Karpas-422 (cell line): ENCODE data around the gene TECPR1. TPM values are rescaled to one million over a fixed set of nuclear protein-coding genes. Genes with fewer than 3 reads are reported as not detected.

ENCODE experiments used
- DNase-seq: peaks from one replicate; pipeline ENCODE4 v3.0.0-alpha.2; 2015
- H2AFZ ChIP-seq: fragments of 200-600 bp; sonication (generic); 2 replicates; pipeline ENCODE4 v1.6.1; 2014; ENCODE audit warnings: antibody characterized with exemption, low read length, mixed read lengths
- H3K27ac ChIP-seq: fragments of 200-600 bp; sonication (generic); 2 replicates; pipeline ENCODE4 v1.5.1; 2014; ENCODE audit warnings: mild to moderate bottlenecking, low read length, moderate library complexity
- H3K27me3 ChIP-seq: fragments of 200-600 bp; sonication (generic); 2 replicates; pipeline ENCODE4 v1.6.1; 2014; ENCODE audit warnings: low read length, mixed read lengths
- H3K36me3 ChIP-seq: fragments of 200-600 bp; sonication (generic); 2 replicates; pipeline ENCODE4 v1.6.1; 2014; ENCODE audit warnings: low read length, mixed read lengths; ENCODE audit not compliant: insufficient read depth
- H3K4me1 ChIP-seq: fragments of 200-600 bp; sonication (generic); 2 replicates; pipeline ENCODE4 v1.6.1; 2014; ENCODE audit warnings: mild to moderate bottlenecking, low read length, mixed read lengths
- H3K4me2 ChIP-seq: fragments of 200-600 bp; sonication (generic); 2 replicates; pipeline ENCODE4 v1.6.1; 2014; ENCODE audit warnings: low read length, low read depth, mild to moderate bottlenecking; ENCODE audit not compliant: poor library complexity, severe bottlenecking
- H3K4me3 ChIP-seq: fragments of 200-600 bp; sonication (generic); 2 replicates; pipeline ENCODE4 v1.5.1; 2014; ENCODE audit warnings: mild to moderate bottlenecking, antibody characterized with exemption, low read length, mixed read lengths
- H3K79me2 ChIP-seq: fragments of 200-600 bp; sonication (generic); 2 replicates; pipeline ENCODE4 v1.6.1; 2014; ENCODE audit warnings: mild to moderate bottlenecking, low read length, mixed read lengths
- H3K9ac ChIP-seq: fragments of 200-600 bp; sonication (generic); 2 replicates; pipeline ENCODE4 v1.6.0; 2014; ENCODE audit warnings: low read length
- H3K9me2 ChIP-seq: fragments of 200-600 bp; sonication (generic), shearing (Covaris generic); replicated peaks from 2 replicates; pipeline ENCODE4 v1.6.0; 2014; ENCODE audit warnings: mild to moderate bottlenecking, low read length, moderate library complexity; ENCODE audit not compliant: insufficient read depth
- H3K9me3 ChIP-seq: fragments of 300-700, 200-600 bp; sonication (generic); 2 replicates; pipeline ENCODE4 v1.6.1; 2014; ENCODE audit warnings: low read length, mixed read lengths
- H4K20me1 ChIP-seq: fragments of 200-600 bp; sonication (generic); 2 replicates; pipeline ENCODE4 v1.6.1; 2014; ENCODE audit warnings: mild to moderate bottlenecking, antibody characterized with exemption, low read length, low read depth; ENCODE audit not compliant: insufficient read depth
- total RNA-seq: library from RNA; depleted of rRNA; stranded (reverse); fragments of >200 nt; shearing (Covaris generic); gene quantifications from 2 replicates; pipeline ENCODE4 v1.2.3, GENCODE V29; 2014; ENCODE audit warnings: low replicate concordance

The TECPR1 gene
- total RNA-seq, 1 experiment from 2014 or later: 30.7 TPM

GRCh38 chr7:98202367-98203195, 49.5 kb downstream of the TECPR1 start:
- Histone ChIP-seq H2AFZ (no peak overlapping the region), H4K20me1 (peaks cover 59% of the 10 kb centered on the region), H3K4me2 (peak overlapping the region; percentile 75), H3K36me3 (no peaks in the 10 kb centered on the region), H3K4me3 (peak overlapping the region; percentile 42), H3K27me3 (no peaks in the 10 kb centered on the region; the same call in 1 of the 2 replicates), H3K27ac (peak overlapping the region; percentile 25; the same call in 1 of the 2 replicates), H3K79me2 (no peaks in the 10 kb centered on the region), H3K9me3 (no peaks in the 10 kb centered on the region), H3K9ac (peak overlapping the region; percentile 49), H3K4me1 (peaks cover 47% of the 10 kb centered on the region), H3K9me2 (no peaks in the 10 kb centered on the region)
- peak; percentile 93 for DNase-seq

GRCh38 chr7:98200364-98200763, 51.7 kb downstream of the TECPR1 start:
- Histone ChIP-seq H3K4me1 (peaks cover 47% of the 10 kb centered on the region), H3K36me3 (no peaks in the 10 kb centered on the region), H4K20me1 (peaks cover 73% of the 10 kb centered on the region), H2AFZ (no peak overlapping the region), H3K27me3 (no peaks in the 10 kb centered on the region; the same call in 1 of the 2 replicates), H3K9ac (no peak overlapping the region), H3K9me3 (no peaks in the 10 kb centered on the region), H3K4me3 (peak overlapping the region; percentile 33; the same call in 1 of the 2 replicates), H3K9me2 (no peaks in the 10 kb centered on the region), H3K4me2 (peak overlapping the region; percentile 73), H3K27ac (peak overlapping the region; percentile 59; the same call in 1 of the 2 replicates), H3K79me2 (no peaks in the 10 kb centered on the region)
- peak; percentile 89 for DNase-seq

DNA sequence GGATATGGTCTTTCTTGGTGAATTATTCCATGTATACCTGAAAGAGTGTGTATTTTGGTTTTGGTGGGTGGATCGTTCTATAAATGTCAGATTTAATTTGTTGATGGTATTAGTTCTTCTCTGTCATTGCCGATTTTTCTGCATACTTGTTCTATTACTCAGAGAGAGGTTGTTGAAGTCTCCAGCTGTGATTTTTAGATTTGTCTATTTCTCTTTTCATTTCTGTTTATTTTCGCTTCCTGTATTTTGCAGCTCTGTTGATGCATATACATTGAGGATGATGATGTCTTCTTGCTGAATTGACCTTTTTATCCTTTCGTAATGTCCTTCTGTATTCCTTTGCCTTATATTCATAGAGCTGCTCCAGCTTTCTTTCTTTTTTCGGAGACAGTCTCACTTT, 52.9 kb downstream of the TECPR1 start:
- Histone ChIP-seq H3K79me2 (no peaks in the 10 kb centered on the region), H3K9me3 (no peaks in the 10 kb centered on the region), H3K9me2 (no peaks in the 10 kb centered on the region), H3K9ac (no peak overlapping the region), H3K4me2 (no peak overlapping the region), H3K27ac (no peak overlapping the region), H3K4me1 (peaks cover 47% of the 10 kb centered on the region), H4K20me1 (peaks cover 82% of the 10 kb centered on the region), H3K36me3 (no peaks in the 10 kb centered on the region), H3K27me3 (no peaks in the 10 kb centered on the region; the same call in 1 of the 2 replicates), H3K4me3 (no peak overlapping the region), H2AFZ (no peak overlapping the region)
- DNase-seq: no peak

- Histone ChIP-seq H3K4me2 (no peak overlapping the region), H3K27ac (no peak overlapping the region), H2AFZ (no peak overlapping the region), H3K79me2 (no peaks in the 10 kb centered on the region), H3K27me3 (no peaks in the 10 kb centered on the region; the same call in 1 of the 2 replicates), H3K9ac (no peak overlapping the region), H3K9me3 (no peaks in the 10 kb centered on the region), H4K20me1 (peaks cover 74% of the 10 kb centered on the region), H3K36me3 (no peaks in the 10 kb centered on the region), H3K9me2 (no peaks in the 10 kb centered on the region), H3K4me3 (no peak overlapping the region), H3K4me1 (peaks cover 31% of the 10 kb centered on the region)
- DNase-seq: no peak
These were observed 55.1 kb downstream of the TECPR1 start for GRCh38 chr7:98196706-98197605.

DNA sequence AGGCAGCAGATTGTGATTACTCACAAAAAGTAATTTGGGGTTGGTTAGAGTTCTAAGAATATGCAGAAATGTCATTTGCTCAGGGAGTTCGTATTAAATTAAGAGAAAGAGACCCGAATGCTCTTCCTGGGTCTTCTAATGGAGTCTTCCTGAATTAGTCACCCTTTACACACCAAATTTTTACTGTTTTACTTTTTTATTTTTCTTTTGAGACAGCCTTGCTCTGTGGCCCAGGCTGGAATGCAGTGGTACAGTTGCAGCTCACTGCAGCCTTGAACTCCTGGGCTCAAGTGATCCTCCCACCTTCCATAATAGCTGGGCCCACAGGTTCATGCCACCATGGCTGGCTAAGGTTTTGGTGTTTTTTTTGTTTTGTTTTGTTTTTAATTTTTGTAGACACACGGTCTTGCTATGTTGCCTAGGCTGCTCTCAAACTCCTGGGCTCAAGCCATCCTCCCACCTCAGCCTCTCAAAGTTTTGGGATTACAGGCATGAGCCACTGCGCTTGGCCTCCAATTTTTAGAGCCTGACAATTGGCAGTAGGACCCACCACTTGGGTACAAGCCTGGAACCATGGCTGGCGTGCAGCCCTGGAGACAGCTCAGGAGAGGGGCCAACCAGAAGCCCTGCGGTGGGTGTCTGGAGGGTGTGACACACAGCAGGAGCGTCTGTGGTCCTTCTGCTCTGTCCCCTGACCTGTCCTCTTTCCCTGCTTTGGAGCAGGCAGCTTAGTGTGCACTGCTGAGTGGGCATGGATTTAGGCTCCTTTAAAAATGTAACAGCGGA, 57.2 kb downstream of the TECPR1 start:
- H3K4me3 ChIP-seq: no peak overlapping the region
- H4K20me1 ChIP-seq: peaks cover 57% of the 10 kb centered on the region
- no peaks in the 10 kb centered on the region for H3K9me3 ChIP-seq
- no peak overlapping the region for H3K27ac ChIP-seq
- H3K9ac ChIP-seq: no peak overlapping the region
- H3K4me2 ChIP-seq: no peak overlapping the region
- H3K9me2 ChIP-seq: no peaks in the 10 kb centered on the region
- H3K27me3 ChIP-seq: no peaks in the 10 kb centered on the region; the same call in 1 of the 2 replicates
- no peak overlapping the region for H2AFZ ChIP-seq
- no peaks in the 10 kb centered on the region for H3K79me2 ChIP-seq
- H3K4me1 ChIP-seq: peaks cover 10% of the 10 kb centered on the region
- H3K36me3 ChIP-seq: no peaks in the 10 kb centered on the region
- DNase-seq: no peak

DNA sequence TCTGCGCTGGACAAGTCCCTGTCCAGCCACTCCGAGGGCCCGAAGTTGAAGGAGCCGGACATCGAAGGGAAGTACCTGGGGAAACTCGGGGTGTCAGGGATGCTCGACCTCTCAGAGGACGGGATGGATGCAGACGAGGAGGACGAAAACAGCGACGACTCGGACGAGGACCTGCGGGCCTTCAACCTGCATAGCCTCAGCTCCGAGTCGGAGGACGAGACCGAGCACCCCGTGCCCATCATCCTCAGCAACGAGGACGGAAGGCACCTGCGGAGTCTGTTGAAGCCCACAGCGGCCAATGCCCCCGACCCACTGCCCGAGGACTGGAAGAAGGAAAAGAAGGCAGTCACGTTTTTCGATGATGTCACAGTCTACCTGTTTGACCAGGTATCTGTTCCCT, 57.8 kb downstream of the TECPR1 start:
- no peak for DNase-seq
- Histone ChIP-seq H3K4me1 (peaks cover 4% of the 10 kb centered on the region), H3K4me3 (no peak overlapping the region), H3K4me2 (no peak overlapping the region), H3K9ac (no peak overlapping the region), H2AFZ (no peak overlapping the region), H4K20me1 (peaks cover 51% of the 10 kb centered on the region), H3K27ac (no peak overlapping the region), H3K79me2 (no peaks in the 10 kb centered on the region), H3K27me3 (no peaks in the 10 kb centered on the region; the same call in 1 of the 2 replicates), H3K36me3 (no peaks in the 10 kb centered on the region; the same call in 1 of the 2 replicates), H3K9me2 (no peaks in the 10 kb centered on the region), H3K9me3 (no peaks in the 10 kb centered on the region)

DNA sequence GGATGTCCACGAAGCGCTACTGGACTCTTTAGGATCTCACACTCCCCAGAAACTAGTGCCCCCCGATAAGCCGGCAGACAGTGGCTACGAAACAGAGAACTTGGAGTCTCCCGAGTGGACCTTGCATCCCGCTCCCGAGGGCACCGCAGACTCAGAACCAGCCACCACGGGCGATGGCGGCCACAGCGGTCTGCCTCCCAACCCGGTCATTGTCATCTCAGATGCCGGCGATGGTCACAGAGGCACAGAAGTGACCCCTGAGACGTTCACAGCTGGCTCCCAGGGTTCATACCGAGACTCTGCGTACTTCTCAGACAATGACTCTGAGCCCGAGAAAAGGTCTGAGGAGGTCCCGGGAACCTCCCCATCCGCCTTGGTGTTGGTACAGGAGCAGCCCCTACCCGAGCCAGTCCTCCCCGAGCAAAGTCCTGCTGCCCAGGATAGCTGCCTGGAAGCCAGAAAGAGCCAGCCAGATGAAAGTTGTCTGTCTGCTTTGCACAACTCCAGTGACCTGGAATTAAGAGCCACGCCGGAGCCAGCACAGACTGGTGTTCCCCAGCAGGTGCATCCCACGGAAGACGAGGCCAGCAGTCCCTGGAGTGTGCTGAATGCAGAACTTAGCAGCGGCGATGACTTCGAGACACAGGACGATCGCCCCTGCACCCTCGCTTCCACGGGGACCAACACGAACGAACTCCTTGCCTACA, 58.4 kb downstream of the TECPR1 start:
- no peaks in the 10 kb centered on the region for H3K4me1 ChIP-seq
- H3K4me2 ChIP-seq: no peak overlapping the region
- H2AFZ ChIP-seq: no peak overlapping the region
- H3K79me2 ChIP-seq: no peaks in the 10 kb centered on the region
- H3K36me3 ChIP-seq: no peaks in the 10 kb centered on the region; the same call in 1 of the 2 replicates
- H3K9me3 ChIP-seq: no peaks in the 10 kb centered on the region
- no peak overlapping the region for H3K27ac ChIP-seq
- no peaks in the 10 kb centered on the region for H3K9me2 ChIP-seq
- H3K9ac ChIP-seq: no peak overlapping the region
- no peaks in the 10 kb centered on the region; the same call in 1 of the 2 replicates for H3K27me3 ChIP-seq
- H3K4me3 ChIP-seq: no peak overlapping the region
- no peak for DNase-seq
- peaks cover 48% of the 10 kb centered on the region for H4K20me1 ChIP-seq
